ENCODE results near the gene CD96. TPM values are rescaled to one million over a fixed set of nuclear protein-coding genes. Genes with fewer than 3 reads are reported as not detected.
A peak's percentile ranks its signal among the peaks of the same experiment; 100 is the strongest.

The CD96 gene
- total RNA-seq, 2 donors from 2014 or later = 5.1 to 13.7 TPM

- no peak for DNase-seq (ENCODE audit: low spot score)
- no peak for ATAC-seq (ENCODE audit: insufficient number of reproducible peaks, low FRiP score, low read depth)
- TF ChIP-seq CTCF (IDR thresholded peaks at IDR 0.05) = no peak
- Histone ChIP-seq H3K4me1 (ENCODE audit: control insufficient read depth in 1 of 2, low read depth in 2 of 2) (no peaks in the 10 kb centered on the region), H3K4me3 (no peak overlapping the region), H3K9me3 (no peaks in the 10 kb centered on the region), H3K27ac (no peak overlapping the region), H3K36me3 (no peaks in the 10 kb centered on the region), H3K27me3 (replicated peaks; ENCODE audit: insufficient read depth) (no peaks in the 10 kb centered on the region)
These were observed 120.0 kb downstream of the CD96 start for GRCh38 chr3:111662012-111662411.

- no peak for ATAC-seq (ENCODE audit: insufficient number of reproducible peaks, low FRiP score, low read depth)
- Histone ChIP-seq H3K9me3 (no peaks in the 10 kb centered on the region), H3K27ac (no peak overlapping the region), H3K4me3 (no peak overlapping the region), H3K27me3 (replicated peaks; ENCODE audit: insufficient read depth) (no peaks in the 10 kb centered on the region), H3K36me3 (no peaks in the 10 kb centered on the region), H3K4me1 (ENCODE audit: control insufficient read depth in 1 of 2, low read depth in 2 of 2) (no peaks in the 10 kb centered on the region)
- DNase-seq (ENCODE audit: low spot score) = no peak
- TF ChIP-seq CTCF (IDR thresholded peaks at IDR 0.05) = no peak
These were observed 120.9 kb downstream of the CD96 start for GRCh38 chr3:111662907-111663306.

GRCh38 chr3:111666041-111666735 is 124.2 kb downstream of the CD96 start:
- Histone ChIP-seq H3K27ac (no peak overlapping the region), H3K9me3 (no peaks in the 10 kb centered on the region), H3K27me3 (replicated peaks; ENCODE audit: insufficient read depth) (no peaks in the 10 kb centered on the region), H3K4me1 (ENCODE audit: control insufficient read depth in 1 of 2, low read depth in 2 of 2) (no peaks in the 10 kb centered on the region), H3K4me3 (no peak overlapping the region), H3K36me3 (no peaks in the 10 kb centered on the region)
- TF ChIP-seq CTCF (IDR thresholded peaks at IDR 0.05) = no peak
- no peak for ATAC-seq (ENCODE audit: insufficient number of reproducible peaks, low FRiP score, low read depth)
- DNase-seq (ENCODE audit: low spot score) = no peak

- Histone ChIP-seq H3K4me1 (ENCODE audit: control insufficient read depth in 1 of 2, low read depth in 2 of 2) (no peaks in the 10 kb centered on the region), H3K27me3 (replicated peaks; ENCODE audit: insufficient read depth) (no peaks in the 10 kb centered on the region), H3K4me3 (no peak overlapping the region), H3K36me3 (no peaks in the 10 kb centered on the region), H3K9me3 (no peaks in the 10 kb centered on the region), H3K27ac (no peak overlapping the region)
- no peak for TF ChIP-seq CTCF (IDR thresholded peaks at IDR 0.05)
- no peak for ATAC-seq (ENCODE audit: insufficient number of reproducible peaks, low FRiP score, low read depth)
- DNase-seq (ENCODE audit: low spot score) = no peak
These were observed 125.2 kb downstream of the CD96 start for GRCh38 chr3:111667170-111667569.

- Histone ChIP-seq H3K4me3 (no peak overlapping the region), H3K27ac (no peak overlapping the region), H3K4me1 (ENCODE audit: control insufficient read depth in 1 of 2, low read depth in 2 of 2) (no peaks in the 10 kb centered on the region), H3K36me3 (no peaks in the 10 kb centered on the region), H3K9me3 (no peaks in the 10 kb centered on the region), H3K27me3 (replicated peaks; ENCODE audit: insufficient read depth) (no peaks in the 10 kb centered on the region)
- DNase-seq (ENCODE audit: low spot score) = no peak
- ATAC-seq (ENCODE audit: insufficient number of reproducible peaks, low FRiP score, low read depth) = peak; percentile 47
- no peak for TF ChIP-seq CTCF (IDR thresholded peaks at IDR 0.05)
These were observed 125.7 kb downstream of the CD96 start for GRCh38 chr3:111667621-111668239.

Measured in thoracic aorta (tissue), 2 donors.